ENCODE measurements around the gene PARD3.

DNA sequence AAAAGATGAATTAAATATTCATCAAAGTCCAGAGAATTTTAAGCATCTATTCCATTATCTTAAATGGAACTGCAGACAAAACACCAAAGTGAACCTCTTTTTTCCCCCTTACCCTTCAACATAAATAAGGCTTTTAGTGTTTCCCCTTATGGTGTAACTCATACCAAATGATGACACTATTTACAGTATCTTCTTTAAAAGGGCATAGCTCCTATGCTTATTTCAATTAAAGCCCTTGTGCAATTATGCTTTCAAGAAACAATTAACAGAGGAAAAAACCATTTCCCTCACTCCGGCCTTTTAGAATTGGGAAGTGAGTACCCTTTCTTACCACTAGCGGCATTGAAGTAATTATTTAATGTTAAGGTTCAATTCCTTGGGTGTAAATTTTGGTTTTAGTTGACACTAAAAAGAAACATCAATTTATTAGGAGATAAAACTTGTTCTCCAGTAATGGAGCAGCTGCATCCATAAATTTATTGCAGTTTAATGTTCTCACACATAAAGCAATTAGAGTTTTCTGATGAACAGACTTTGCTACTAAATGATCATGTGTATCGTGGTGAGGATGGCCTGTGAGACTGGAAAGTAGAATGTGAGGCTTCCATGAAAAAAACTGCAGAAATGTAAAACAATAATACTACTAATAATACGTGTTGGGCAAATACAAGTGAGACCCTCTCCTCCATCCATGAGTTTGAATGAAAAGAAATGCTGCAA lies 661.3 kb downstream of the PARD3 start:
- TF ChIP-seq, protein P1, sequence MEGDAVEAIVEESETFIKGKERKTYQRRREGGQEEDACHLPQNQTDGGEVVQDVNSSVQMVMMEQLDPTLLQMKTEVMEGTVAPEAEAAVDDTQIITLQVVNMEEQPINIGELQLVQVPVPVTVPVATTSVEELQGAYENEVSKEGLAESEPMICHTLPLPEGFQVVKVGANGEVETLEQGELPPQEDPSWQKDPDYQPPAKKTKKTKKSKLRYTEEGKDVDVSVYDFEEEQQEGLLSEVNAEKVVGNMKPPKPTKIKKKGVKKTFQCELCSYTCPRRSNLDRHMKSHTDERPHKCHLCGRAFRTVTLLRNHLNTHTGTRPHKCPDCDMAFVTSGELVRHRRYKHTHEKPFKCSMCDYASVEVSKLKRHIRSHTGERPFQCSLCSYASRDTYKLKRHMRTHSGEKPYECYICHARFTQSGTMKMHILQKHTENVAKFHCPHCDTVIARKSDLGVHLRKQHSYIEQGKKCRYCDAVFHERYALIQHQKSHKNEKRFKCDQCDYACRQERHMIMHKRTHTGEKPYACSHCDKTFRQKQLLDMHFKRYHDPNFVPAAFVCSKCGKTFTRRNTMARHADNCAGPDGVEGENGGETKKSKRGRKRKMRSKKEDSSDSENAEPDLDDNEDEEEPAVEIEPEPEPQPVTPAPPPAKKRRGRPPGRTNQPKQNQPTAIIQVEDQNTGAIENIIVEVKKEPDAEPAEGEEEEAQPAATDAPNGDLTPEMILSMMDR (IDR thresholded peaks at IDR 0.05): no peak
- TF ChIP-seq POLR2A (IDR thresholded peaks at IDR 0.05): no peak
- TF ChIP-seq EP300 (IDR thresholded peaks at IDR 0.05; ENCODE audit: low read depth): no peak
- no peak for TF ChIP-seq POLR2AphosphoS5 (IDR thresholded peaks at IDR 0.05)
